IPS-15b (cell line): ENCODE measurements around the gene CORO1A.
"Not testable (repeated sequence)": the region's sequence is repeated elsewhere in the genome, so short reads cannot be mapped to it uniquely, and the experiment has no call there.

Experiments
- H3K27me3 ChIP-seq: one replicate; pipeline ENCODE4 v1.6.1; 2013; ENCODE audit warnings: low read length; ENCODE audit not compliant: control insufficient read depth, insufficient read depth
- H3K36me3 ChIP-seq: one replicate; pipeline ENCODE4 v1.6.1; 2013; ENCODE audit warnings: low read length; ENCODE audit not compliant: control insufficient read depth, insufficient read depth
- H3K4me1 ChIP-seq: one replicate; pipeline ENCODE4 v1.6.1; 2013; ENCODE audit warnings: mild to moderate bottlenecking, low read length; ENCODE audit not compliant: control insufficient read depth, insufficient read depth
- H3K4me3 ChIP-seq: one replicate; pipeline ENCODE4 v1.5.1; 2013; ENCODE audit warnings: low read depth, low read length
- H3K9ac ChIP-seq: one replicate; pipeline ENCODE4 v1.6.1; 2013; ENCODE audit warnings: low read depth, mild to moderate bottlenecking, low read length
- H3K9me3 ChIP-seq: one replicate; pipeline ENCODE4 v1.6.1; 2013; ENCODE audit warnings: mild to moderate bottlenecking, low read length; ENCODE audit not compliant: control insufficient read depth, insufficient read depth

The CORO1A gene

DNA sequence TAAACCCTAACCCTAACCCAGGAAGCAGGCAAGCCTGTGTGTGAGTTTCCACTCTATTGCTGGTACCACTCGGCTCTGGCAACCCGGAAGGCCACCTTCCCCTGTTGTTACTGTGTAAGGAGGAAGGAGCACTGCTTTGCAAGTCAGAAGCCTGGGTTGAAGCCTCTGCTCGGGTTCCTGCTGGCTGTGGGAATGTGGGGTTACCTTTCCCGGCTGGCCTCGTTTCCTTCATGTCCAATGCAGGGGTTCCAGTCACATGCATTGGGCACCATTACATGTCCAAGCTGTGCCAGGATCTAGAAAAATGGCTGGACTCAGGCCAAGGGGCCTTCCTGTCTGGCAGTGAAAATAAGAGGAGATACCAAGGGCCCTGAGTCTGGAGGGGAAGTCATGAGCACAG is 33.7 kb downstream of the CORO1A start:
- not testable (repeated sequence) for H3K4me3 ChIP-seq, H3K9me3 ChIP-seq, H3K9ac ChIP-seq, H3K27me3 ChIP-seq, H3K4me1 ChIP-seq, H3K36me3 ChIP-seq
